Peyer's patch (tissue), 4 donors: ENCODE results near the gene PRKRIP1. TPM values are rescaled to one million over a fixed set of nuclear protein-coding genes. Genes with fewer than 3 reads are reported as not detected.

Experiments used
- DNase-seq, 3 donors: peaks; one replicate each; pipeline ENCODE4 v3.0.0-alpha.2; 2017 to 2019
- H3K27ac ChIP-seq, 4 donors: fragments of 200-600 bp; sonication (generic); one replicate each; pipeline ENCODE4 v1.5.1; 2016 to 2019
- H3K27me3 ChIP-seq, 2 donors: fragments of 200-600 bp; sonication (generic); one replicate each; pipeline ENCODE4 v1.5.1; 2019
- H3K36me3 ChIP-seq, 3 donors: fragments of 200-600 bp; sonication (generic); one replicate each; pipeline ENCODE4 v1.5.1; 2016 to 2019
- H3K4me1 ChIP-seq, 4 donors: fragments of 200-600 bp; sonication (generic); one replicate each; pipeline ENCODE4 v1.5.1; 2016 to 2019
- H3K4me3 ChIP-seq, 4 donors: fragments of 200-600 bp; sonication (generic); 1 replicate in 3 of 4; 2 replicates in 1 of 4; pipeline ENCODE4 v1.5.1; 2016 to 2019; ENCODE audit warnings: mild to moderate bottlenecking in 1 of 4
- H3K9me3 ChIP-seq, 4 donors: fragments of 200-600 bp; sonication (generic); one replicate each; pipeline ENCODE4 v1.5.1; 2016 to 2019; ENCODE audit warnings: mild to moderate bottlenecking in 1 of 4
- CTCF ChIP-seq, 6 experiments: fragments of 450-650 bp in 4 of 6; fragments of 200-600 bp in 2 of 6; sonication (generic) in 1 of 6; IDR thresholded peaks; one replicate each; pipeline ENCODE4 v1.5.1; 2017 to 2019; ENCODE audit warnings: antibody characterized with exemption in 6 of 6, mild to moderate bottlenecking in 3 of 6, moderate library complexity in 1 of 6
- POLR2A ChIP-seq, 2 donors: fragments of 450-650 bp; IDR thresholded peaks; one replicate each; pipeline ENCODE4 v1.5.1; 2017; ENCODE audit warnings: antibody characterized with exemption in 2 of 2, mild to moderate bottlenecking in 2 of 2, moderate library complexity in 2 of 2
- total RNA-seq, 4 donors: library from RNA; depleted of rRNA; stranded (reverse); fragments of >200 nt; gene quantifications; one replicate each; pipeline ENCODE4 v1.1.0, GENCODE V29; 2016

Gene PRKRIP1
- total RNA-seq, 4 donors from 2014 or later: 20.7 to 63.5 (median 38.2) TPM

GRCh38 chr7:102424129-102424551 lies 28.0 kb downstream of the PRKRIP1 start:
- Histone ChIP-seq H3K27me3 (no peaks in the 10 kb centered on the region), H3K36me3 (peaks cover 0 to 31% (median 0%) of the 10 kb centered on the region in 3 donors), H3K27ac (peak overlapping the region in 3 of 4 donors; percentile 89 to 98 (median 96)), H3K9me3 (no peaks in the 10 kb centered on the region), H3K4me1 (peaks cover 0 to 49% (median 20%) of the 10 kb centered on the region in 4 donors), H3K4me3 (no peak overlapping the region)
- TF ChIP-seq POLR2A (IDR thresholded peaks at IDR 0.05): no peak
- no peak for TF ChIP-seq CTCF (IDR thresholded peaks at IDR 0.05)
- DNase-seq: no peak

- DNase-seq: peak in 2 of 3 donors; percentile 64 to 71
- peaks cover 0 to 27% (median 0%) of the 10 kb centered on the region in 3 donors for H3K36me3 ChIP-seq
- peak overlapping the region; percentile 79 to 98 (median 92) for H3K27ac ChIP-seq
- no peak for TF ChIP-seq POLR2A (IDR thresholded peaks at IDR 0.05)
- no peak for TF ChIP-seq CTCF (IDR thresholded peaks at IDR 0.05)
- H3K9me3 ChIP-seq: no peaks in the 10 kb centered on the region
- H3K4me1 ChIP-seq: peaks cover 0 to 49% (median 20%) of the 10 kb centered on the region in 4 donors
- H3K4me3 ChIP-seq: peak overlapping the region in 1 of 4 donors; percentile 29
- H3K27me3 ChIP-seq: no peaks in the 10 kb centered on the region
Observed at GRCh38 chr7:102424787-102425218, 28.6 kb downstream of the PRKRIP1 start.

GRCh38 chr7:102425639-102426267 lies 29.6 kb downstream of the PRKRIP1 start:
- Histone ChIP-seq H3K4me3 (peak overlapping the region in 3 of 4 donors; percentile 17 to 29 (median 23)), H3K27me3 (no peaks in the 10 kb centered on the region), H3K36me3 (peaks cover 0 to 27% (median 0%) of the 10 kb centered on the region in 3 donors), H3K9me3 (no peaks in the 10 kb centered on the region), H3K27ac (peak overlapping the region; percentile 79 to 98 (median 92)), H3K4me1 (peaks cover 0 to 43% (median 20%) of the 10 kb centered on the region in 4 donors)
- DNase-seq: peak; percentile 57 to 94 (median 94)
- TF ChIP-seq CTCF (IDR thresholded peaks at IDR 0.05) (no peak), POLR2A (IDR thresholded peaks at IDR 0.05) (peak; percentile 20 to 27)

- peak in 2 of 3 donors; percentile 87 for DNase-seq
- Histone ChIP-seq H3K27me3 (no peaks in the 10 kb centered on the region), H3K4me1 (peaks cover 0 to 49% (median 27%) of the 10 kb centered on the region in 4 donors), H3K4me3 (peak overlapping the region; percentile 5 to 29 (median 22)), H3K36me3 (peaks cover 0 to 23% (median 0%) of the 10 kb centered on the region in 3 donors), H3K9me3 (no peaks in the 10 kb centered on the region), H3K27ac (peak overlapping the region; percentile 79 to 98 (median 92))
- TF ChIP-seq POLR2A (IDR thresholded peaks at IDR 0.05): no peak
Observed at GRCh38 chr7:102426268-102427018, 30.3 kb downstream of the PRKRIP1 start.

GRCh38 chr7:102427019-102427405 lies 30.8 kb downstream of the PRKRIP1 start:
- H3K4me3 ChIP-seq: peak overlapping the region; percentile 5 to 29 (median 22)
- no peak for TF ChIP-seq POLR2A (IDR thresholded peaks at IDR 0.05)
- no peak for TF ChIP-seq CTCF (IDR thresholded peaks at IDR 0.05)
- peaks cover 0 to 19% (median 0%) of the 10 kb centered on the region in 3 donors for H3K36me3 ChIP-seq
- H3K4me1 ChIP-seq: peaks cover 0 to 55% (median 33%) of the 10 kb centered on the region in 4 donors
- H3K9me3 ChIP-seq: no peaks in the 10 kb centered on the region
- no peak for DNase-seq
- peak overlapping the region; percentile 79 to 98 (median 92) for H3K27ac ChIP-seq
- H3K27me3 ChIP-seq: no peaks in the 10 kb centered on the region
